Esophagus squamous epithelium (tissue), 5 donors: ENCODE results near the gene PPP2R2C. TPM values are rescaled to one million over a fixed set of nuclear protein-coding genes. Genes with fewer than 3 reads are reported as not detected.

Experiments
- DNase-seq: peaks from one replicate; lab custom pipeline; 2025; lab: John Stamatoyannopoulos, UW
- H3K27ac ChIP-seq, 4 donors: fragments of 200-600 bp; sonication (generic); one replicate each; pipeline ENCODE4 v1.5.1; 2016 to 2019; ENCODE audit warnings: mild to moderate bottlenecking in 1 of 4
- H3K27me3 ChIP-seq, 4 donors: fragments of 200-600 bp; sonication (generic); 1 replicate in 3 of 4; 2 replicates in 1 of 4; pipeline versions ENCODE4 v1.5.1 to v1.6.0; 2017 to 2021; ENCODE audit warnings: antibody characterized with exemption in 1 of 4
- H3K36me3 ChIP-seq, 3 donors: fragments of 200-600 bp; sonication (generic); one replicate each; pipeline ENCODE4 v1.5.1; 2016 to 2019
- H3K4me1 ChIP-seq, 3 donors: fragments of 200-600 bp; sonication (generic); one replicate each; pipeline ENCODE4 v1.5.1; 2017 to 2019
- H3K4me3 ChIP-seq, 4 donors: fragments of 200-600 bp; sonication (generic); 1 replicate in 3 of 4; 2 replicates in 1 of 4; pipeline ENCODE4 v1.5.1; 2016 to 2019; ENCODE audit warnings: mild to moderate bottlenecking in 2 of 4, moderate library complexity in 1 of 4
- H3K9me3 ChIP-seq, 3 donors: fragments of 200-600 bp; sonication (generic); one replicate each; pipeline ENCODE4 v1.5.1; 2016 to 2019
- POLR2A ChIP-seq, 4 donors: fragments of 450-650 bp; IDR thresholded peaks; one replicate each; pipeline ENCODE4 v1.6.1; 2017; ENCODE audit warnings: antibody characterized with exemption in 4 of 4, mild to moderate bottlenecking in 4 of 4, moderate library complexity in 3 of 4
- WGBS, 2 donors: methylation state at CpG; one replicate each; pipeline ENCODE4 v1.1.5; 2018; 5-methylcytosine and 5-hydroxymethylcytosine counted together
- intact Hi-C: fragments of 100-400 bp; cut with DNase I; formaldehyde crosslinking; loops from one replicate; pipeline ENCODE4 v1.15.0; 2022
- total RNA-seq, 4 donors: library from RNA; depleted of rRNA; stranded (reverse); fragments of >200 nt; gene quantifications; one replicate each; pipeline ENCODE4 v1.1.0, GENCODE V29; 2016
- TF ChIP-seq, protein P1 (sequence below), 6 experiments: fragments of 450-650 bp in 4 of 6; fragments of 200-600 bp in 2 of 6; sonication (generic) in 2 of 6; IDR thresholded peaks; one replicate each; pipeline ENCODE4 v1.5.1; 2016 to 2019; ENCODE audit warnings: antibody characterized with exemption in 6 of 6, mild to moderate bottlenecking in 4 of 6, moderate library complexity in 4 of 6
- donor health status: DM: yes; HTN: yes; CAD: no.

The PPP2R2C gene
- total RNA-seq, 4 donors from 2014 or later = 26.9 to 76.3 (median 53.7) TPM

DNA sequence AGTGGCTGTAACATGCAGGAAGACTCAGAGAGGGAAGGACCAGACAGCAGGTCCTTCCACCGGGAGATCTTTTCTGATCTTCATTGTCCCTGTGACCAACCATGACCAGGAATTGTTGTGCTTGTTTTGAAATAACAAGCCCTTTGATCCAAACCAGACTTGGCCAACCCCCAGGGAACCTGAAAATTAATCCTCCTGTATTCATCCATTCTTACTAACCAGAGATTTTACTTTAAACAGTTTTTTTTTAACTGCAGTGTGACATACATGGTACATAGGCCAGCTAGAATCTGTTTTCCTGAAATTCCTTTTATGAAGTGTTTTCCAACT, 198.8 kb downstream of the PPP2R2C start:
- intact Hi-C loops = no loop called here
- TF ChIP-seq POLR2A (IDR thresholded peaks at IDR 0.05) = no peak
- TF ChIP-seq, protein P1, sequence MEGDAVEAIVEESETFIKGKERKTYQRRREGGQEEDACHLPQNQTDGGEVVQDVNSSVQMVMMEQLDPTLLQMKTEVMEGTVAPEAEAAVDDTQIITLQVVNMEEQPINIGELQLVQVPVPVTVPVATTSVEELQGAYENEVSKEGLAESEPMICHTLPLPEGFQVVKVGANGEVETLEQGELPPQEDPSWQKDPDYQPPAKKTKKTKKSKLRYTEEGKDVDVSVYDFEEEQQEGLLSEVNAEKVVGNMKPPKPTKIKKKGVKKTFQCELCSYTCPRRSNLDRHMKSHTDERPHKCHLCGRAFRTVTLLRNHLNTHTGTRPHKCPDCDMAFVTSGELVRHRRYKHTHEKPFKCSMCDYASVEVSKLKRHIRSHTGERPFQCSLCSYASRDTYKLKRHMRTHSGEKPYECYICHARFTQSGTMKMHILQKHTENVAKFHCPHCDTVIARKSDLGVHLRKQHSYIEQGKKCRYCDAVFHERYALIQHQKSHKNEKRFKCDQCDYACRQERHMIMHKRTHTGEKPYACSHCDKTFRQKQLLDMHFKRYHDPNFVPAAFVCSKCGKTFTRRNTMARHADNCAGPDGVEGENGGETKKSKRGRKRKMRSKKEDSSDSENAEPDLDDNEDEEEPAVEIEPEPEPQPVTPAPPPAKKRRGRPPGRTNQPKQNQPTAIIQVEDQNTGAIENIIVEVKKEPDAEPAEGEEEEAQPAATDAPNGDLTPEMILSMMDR (IDR thresholded peaks at IDR 0.05) = no peak
- peak overlapping the region in 3 of 4 donors; percentile 80 to 91 (median 89) for H3K27ac ChIP-seq
- DNase-seq = no peak
- peak overlapping the region in 1 of 4 donors; percentile 18 for H3K4me3 ChIP-seq
- H3K27me3 ChIP-seq = peaks cover 0 to 33% (median 0%) of the 10 kb centered on the region in 4 donors
- H3K36me3 ChIP-seq = no peaks in the 10 kb centered on the region
- H3K9me3 ChIP-seq = no peaks in the 10 kb centered on the region
- H3K4me1 ChIP-seq = peaks cover 34 to 96% (median 65%) of the 10 kb centered on the region in 3 donors
- 36 to 56% methylated on average over 1 of the region's 1 CpG for WGBS, 2 donors

DNA sequence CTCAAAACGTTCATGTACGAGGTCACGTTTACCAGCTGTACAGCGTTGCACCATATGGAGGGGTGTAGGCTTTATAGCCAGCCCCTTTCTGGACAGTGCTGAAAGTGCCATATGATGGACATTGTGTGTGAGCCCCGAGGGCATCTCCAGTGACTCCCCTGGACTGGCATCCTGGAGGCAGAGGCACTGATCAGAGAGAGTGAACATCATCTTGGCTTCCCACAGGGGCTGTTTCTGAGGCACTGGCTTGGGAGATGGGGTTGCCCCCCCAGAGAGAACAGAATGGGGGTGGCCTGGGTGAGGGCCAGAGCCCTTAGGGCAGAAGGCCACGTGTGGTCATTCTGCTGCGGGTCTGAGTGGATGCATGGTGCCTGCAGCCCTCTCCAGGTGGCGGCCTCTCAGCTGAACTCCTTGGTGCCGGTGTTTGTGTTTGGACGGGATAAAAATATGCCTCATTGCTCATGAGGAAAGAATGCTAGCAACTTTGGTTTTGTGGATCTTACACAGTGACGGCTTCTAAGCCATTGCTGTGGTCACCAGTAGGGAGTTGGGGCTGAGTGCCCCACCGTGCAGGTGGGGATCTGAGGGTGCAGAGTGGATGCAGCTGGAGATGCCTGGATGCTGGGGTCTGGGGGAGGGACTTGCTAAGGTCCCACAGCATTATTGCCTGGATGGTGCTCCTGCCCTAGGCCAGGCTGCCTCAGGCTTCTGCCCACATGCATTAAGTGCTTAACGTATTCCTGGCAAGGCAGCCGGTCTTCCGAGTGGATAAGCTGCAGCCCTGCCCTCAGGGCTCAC, 199.4 kb downstream of the PPP2R2C start:
- Histone ChIP-seq H3K4me1 (peaks cover 29 to 91% (median 59%) of the 10 kb centered on the region in 3 donors), H3K27me3 (peaks cover 0 to 33% (median 0%) of the 10 kb centered on the region in 4 donors), H3K4me3 (peak overlapping the region in 1 of 4 donors; percentile 18), H3K36me3 (no peaks in the 10 kb centered on the region), H3K9me3 (no peaks in the 10 kb centered on the region), H3K27ac (peak overlapping the region in 3 of 4 donors; percentile 80 to 91 (median 89))
- TF ChIP-seq, protein P1 (IDR thresholded peaks at IDR 0.05) = no peak
- no peak for TF ChIP-seq POLR2A (IDR thresholded peaks at IDR 0.05)
- intact Hi-C loops = no loop called here
- no peak for DNase-seq
- 47 to 61% methylated on average over 7 to 12 of the region's 15 CpGs for WGBS, 2 donors

DNA sequence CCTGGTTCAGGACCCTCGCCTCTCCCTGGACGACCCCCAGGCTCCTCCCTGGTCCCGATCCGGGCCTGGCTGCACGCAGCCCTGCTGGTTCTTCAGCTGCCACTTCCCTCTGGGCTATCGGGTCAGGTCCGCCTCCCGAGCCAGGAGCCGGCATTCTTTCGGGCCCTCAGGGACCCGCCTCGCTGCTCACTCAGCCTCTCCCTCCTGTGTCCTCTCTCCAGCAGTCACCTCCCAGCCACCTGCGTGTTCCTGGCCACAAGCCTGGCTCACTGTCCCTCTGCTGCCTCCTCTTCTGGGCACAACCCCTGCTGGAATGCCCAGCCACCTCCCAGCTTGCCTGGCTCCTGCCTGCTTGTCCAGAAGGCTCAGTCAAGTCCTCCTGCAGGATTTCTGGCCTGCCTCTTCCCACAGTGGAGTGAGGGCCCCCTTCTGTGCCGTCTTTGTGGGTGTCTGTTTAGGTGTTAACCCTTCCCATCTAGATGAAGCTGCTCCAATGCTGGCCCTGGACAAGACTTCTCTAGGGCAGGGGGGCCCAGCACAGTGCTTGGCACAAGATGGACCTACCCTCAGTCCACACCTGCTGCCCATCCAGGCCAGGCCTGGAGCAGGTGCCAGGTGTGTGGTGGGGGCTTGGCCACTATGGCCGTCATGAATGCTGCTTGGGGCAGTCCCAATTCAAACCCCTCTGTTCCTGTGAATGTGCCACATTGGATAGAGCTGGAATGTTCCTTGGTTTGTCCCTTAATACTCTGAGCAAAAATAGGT, 200.5 kb downstream of the PPP2R2C start:
- intact Hi-C loops = no loop called here
- Histone ChIP-seq H3K4me3 (peak overlapping the region in 2 of 4 donors; percentile 91 to 93), H3K4me1 (peaks cover 29 to 79% (median 50%) of the 10 kb centered on the region in 3 donors), H3K9me3 (no peaks in the 10 kb centered on the region), H3K27ac (peak overlapping the region; percentile 45 to 91 (median 84)), H3K36me3 (no peaks in the 10 kb centered on the region), H3K27me3 (peaks cover 0 to 33% (median 0%) of the 10 kb centered on the region in 4 donors)
- TF ChIP-seq, protein P1 (IDR thresholded peaks at IDR 0.05) = no peak
- TF ChIP-seq POLR2A (IDR thresholded peaks at IDR 0.05) = no peak
- 55 to 74% methylated on average over 7 to 12 of the region's 15 CpGs for WGBS, 2 donors
- no peak for DNase-seq

DNA sequence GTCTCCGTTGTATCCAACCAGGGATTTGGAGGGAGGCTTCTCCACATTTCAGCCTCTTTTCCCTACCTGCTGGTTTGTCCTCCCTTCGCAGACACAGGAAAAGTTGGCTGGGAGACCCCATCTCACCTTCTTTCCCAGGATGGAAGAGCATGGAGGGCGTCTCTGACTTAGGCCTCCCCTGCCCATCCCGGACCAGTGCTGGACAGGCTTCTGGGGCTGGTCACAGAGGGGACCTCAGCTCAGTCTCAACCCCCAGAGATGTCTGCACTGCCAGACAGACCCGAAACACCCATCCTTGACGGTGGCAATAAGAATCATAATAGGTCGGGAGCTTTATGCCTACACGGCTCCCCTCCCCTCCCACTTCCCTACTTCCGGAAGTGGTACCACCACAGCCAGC, 201.2 kb downstream of the PPP2R2C start:
- no peak for DNase-seq
- intact Hi-C loops = no loop called here
- Histone ChIP-seq H3K36me3 (no peaks in the 10 kb centered on the region), H3K4me1 (peaks cover 29 to 72% (median 43%) of the 10 kb centered on the region in 3 donors), H3K9me3 (no peaks in the 10 kb centered on the region), H3K27me3 (peaks cover 0 to 28% (median 0%) of the 10 kb centered on the region in 4 donors), H3K4me3 (peak overlapping the region in 3 of 4 donors; percentile 65 to 93 (median 91)), H3K27ac (peak overlapping the region; percentile 45 to 91 (median 84))
- TF ChIP-seq, protein P1 (IDR thresholded peaks at IDR 0.05) = no peak
- no peak for TF ChIP-seq POLR2A (IDR thresholded peaks at IDR 0.05)
- 53 to 70% methylated on average over 5 to 9 of the region's 9 CpGs for WGBS, 2 donors
